Measurements from ENCODE around the gene CSF3R. TPM values are rescaled to one million over a fixed set of nuclear protein-coding genes. Genes with fewer than 3 reads are reported as not detected.
"Not testable (repeated sequence)": the region's sequence is repeated elsewhere in the genome, so short reads cannot be mapped to it uniquely, and the experiment has no call there.

The CSF3R gene
- total RNA-seq, 1 donor: not detected

DNA sequence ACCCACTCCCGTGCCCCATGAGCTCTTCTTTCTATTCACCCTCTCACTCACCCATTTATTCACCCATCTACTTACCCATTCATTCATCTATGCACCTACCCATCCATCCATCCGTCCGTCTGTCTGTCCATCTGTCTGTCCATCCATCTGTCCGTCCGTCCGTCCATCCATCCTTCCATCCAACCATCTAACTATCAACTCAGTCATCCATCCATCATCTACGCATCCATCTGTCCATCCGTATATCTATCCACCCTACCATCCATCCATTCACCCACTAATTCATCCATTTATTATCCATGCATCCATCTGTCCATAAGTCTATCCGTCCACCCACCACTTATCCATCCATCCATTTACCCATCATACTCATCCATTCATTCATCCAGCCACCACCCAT lies 10.8 kb upstream of the CSF3R start:
- no peak overlapping the region for H3K4me3 ChIP-seq (ENCODE audit: low read depth, low read length)
- TF ChIP-seq, protein P1, sequence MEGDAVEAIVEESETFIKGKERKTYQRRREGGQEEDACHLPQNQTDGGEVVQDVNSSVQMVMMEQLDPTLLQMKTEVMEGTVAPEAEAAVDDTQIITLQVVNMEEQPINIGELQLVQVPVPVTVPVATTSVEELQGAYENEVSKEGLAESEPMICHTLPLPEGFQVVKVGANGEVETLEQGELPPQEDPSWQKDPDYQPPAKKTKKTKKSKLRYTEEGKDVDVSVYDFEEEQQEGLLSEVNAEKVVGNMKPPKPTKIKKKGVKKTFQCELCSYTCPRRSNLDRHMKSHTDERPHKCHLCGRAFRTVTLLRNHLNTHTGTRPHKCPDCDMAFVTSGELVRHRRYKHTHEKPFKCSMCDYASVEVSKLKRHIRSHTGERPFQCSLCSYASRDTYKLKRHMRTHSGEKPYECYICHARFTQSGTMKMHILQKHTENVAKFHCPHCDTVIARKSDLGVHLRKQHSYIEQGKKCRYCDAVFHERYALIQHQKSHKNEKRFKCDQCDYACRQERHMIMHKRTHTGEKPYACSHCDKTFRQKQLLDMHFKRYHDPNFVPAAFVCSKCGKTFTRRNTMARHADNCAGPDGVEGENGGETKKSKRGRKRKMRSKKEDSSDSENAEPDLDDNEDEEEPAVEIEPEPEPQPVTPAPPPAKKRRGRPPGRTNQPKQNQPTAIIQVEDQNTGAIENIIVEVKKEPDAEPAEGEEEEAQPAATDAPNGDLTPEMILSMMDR (IDR thresholded peaks at IDR 0.05; ENCODE audit: insufficient read depth, low read length): no peak
- DNase-seq (ENCODE audit: low read depth): no peak

DNA sequence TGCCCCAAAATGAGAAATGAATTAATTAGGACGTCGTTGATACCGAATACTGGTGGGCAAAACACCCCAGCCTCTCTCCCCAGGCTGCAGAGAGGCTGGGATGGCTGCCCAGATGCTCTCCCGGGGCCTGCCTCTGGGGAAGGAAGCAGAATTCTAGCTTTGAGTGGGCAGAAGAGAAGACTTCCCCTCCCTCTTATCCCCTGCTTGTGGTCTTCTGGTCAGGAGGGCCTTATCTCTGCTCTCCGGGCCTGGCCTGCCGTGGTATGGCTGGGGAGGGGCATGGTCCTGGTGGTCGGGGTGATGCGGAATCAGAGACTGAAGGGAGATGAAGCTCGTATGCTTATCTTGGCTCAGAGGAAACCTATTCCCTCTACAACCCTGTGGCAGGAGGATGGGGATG lies 9.8 kb upstream of the CSF3R start:
- no peak overlapping the region for H3K4me3 ChIP-seq (ENCODE audit: low read depth, low read length)
- TF ChIP-seq, protein P1 (IDR thresholded peaks at IDR 0.05; ENCODE audit: insufficient read depth, low read length): no peak

DNA sequence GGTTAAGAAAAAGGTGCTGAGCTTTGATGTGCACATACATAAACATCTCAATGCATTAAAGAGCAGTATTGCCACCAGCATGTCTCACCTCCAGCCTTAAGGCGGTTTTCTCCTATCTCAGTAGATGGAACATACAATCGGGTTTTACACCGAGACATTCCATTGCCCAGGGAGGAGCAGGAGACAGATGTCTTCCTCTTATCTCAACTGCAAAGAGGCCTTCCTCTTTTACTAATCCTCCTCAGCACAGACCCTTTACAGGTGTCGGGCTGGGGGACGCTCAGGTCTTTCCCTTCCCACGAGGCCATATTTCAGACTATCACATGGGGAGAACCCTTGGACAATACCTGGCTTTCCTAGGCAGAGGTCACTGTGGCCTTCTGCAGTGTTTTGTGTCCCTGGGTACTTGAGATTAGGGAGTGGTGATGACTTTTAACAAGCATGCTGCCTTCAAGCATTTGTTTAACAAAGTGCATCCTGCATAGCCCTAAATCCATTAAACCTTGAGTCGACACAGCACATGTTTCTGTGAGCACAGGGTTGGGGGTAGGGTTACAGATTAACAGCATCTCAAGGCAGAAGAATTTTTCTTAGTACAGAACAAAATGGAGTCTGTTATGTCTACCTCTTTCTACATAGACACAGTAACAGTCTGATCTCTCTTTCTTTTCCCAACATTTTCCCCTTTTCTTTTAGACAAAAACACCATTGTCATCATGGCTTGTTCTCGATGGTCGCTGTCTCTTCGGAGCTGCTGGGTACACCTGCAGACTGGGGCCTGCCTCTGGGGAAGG lies 6.7 kb upstream of the CSF3R start:
- DNase-seq (ENCODE audit: low read depth); H3K4me3 ChIP-seq (ENCODE audit: low read depth, low read length): not testable (repeated sequence)

More for the DNA sequence above, 9.8 kb upstream of the CSF3R start:
- no peak for DNase-seq (ENCODE audit: low read depth)

DNA sequence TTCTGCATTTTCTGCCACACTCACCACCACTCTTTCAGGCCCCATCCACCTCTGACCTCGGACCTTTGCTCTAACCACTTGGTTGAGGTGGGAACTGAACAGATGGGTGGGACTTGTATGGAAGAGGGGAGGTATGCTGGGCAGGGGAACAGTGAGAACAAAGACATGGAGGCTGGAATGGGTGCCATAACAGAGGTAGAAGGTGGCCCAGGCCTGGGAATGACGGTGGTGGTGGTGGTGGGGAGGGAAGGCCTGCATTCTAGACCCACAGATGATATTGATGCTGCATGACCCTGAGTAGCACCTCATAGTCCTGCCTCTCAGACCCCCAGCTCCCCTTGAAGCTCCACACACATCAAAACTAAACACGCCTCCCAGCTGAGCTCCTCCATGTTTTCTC lies 5.2 kb upstream of the CSF3R start:
- DNase-seq (ENCODE audit: low read depth): no peak
- TF ChIP-seq, protein P1 (IDR thresholded peaks at IDR 0.05; ENCODE audit: insufficient read depth, low read length): no peak

DNA sequence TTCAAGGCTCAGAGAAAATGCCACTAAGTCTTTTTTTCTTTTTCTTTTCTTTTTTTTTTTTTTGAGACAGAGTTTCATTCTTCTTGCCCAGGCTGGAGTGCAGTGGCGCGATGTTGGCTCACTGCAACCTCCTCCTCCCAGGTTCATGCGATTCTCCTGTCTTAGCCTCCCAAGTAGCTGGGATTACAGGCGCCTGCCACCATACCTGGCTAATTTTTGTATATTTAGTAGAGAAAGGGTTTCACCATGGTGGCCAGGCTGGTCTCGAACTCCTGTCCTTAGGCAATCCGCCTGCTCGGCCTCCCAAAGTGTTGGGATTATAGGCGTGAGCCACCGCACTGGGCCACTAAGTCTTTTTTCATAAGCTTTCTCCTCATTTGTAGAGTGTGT lies 4.6 kb upstream of the CSF3R start:
- not testable (repeated sequence) for DNase-seq (ENCODE audit: low read depth); H3K4me3 ChIP-seq (ENCODE audit: low read depth, low read length)

More for the DNA sequence above, 5.2 kb upstream of the CSF3R start:
- H3K4me3 ChIP-seq (ENCODE audit: low read depth, low read length): no peak overlapping the region

DNA sequence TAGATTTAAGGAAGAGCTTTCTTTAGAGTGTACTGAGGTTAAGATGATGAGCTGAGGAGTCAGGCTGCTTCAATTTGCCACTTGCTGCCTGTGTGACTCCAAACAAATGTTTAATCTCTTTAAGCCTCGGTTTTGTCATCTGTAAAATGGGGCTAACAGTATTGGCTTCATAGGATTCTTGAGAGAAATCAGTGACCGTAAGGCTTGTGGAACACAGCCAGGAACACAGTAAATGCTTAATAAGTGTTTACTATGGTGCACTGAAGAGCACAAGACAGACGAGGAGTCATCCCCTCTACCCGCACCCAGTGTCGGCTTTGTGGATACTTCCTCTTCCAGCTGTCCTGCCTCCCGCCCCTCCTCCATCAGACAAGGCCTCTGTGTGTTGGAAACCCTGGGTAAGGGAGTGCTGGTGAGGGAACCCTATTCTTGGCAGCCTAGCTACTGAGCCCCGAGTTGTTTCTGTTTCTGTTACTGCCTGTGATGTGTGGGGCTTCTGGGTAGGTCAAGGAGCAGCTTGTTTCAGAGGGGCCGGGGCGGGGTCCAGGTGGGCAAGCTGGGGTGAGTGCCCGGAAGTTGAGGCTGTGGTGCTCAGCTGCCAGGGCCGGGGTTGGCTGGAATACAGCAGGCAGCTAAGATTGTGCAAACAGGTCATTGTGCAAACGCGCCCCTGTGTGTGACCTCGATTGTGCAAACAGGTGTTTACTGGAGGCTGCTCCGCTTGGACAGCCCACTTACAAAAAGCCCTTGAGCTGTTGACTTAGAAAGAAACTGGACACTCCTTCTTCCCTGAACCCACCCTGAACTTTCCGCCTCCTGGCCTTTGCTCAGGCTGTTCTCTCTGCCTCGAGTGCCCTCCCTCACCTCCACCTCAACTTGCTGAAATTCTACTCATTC lies 4.0 kb upstream of the CSF3R start:
- TF ChIP-seq, protein P1 (IDR thresholded peaks at IDR 0.05; ENCODE audit: insufficient read depth, low read length): no peak
- no peak for DNase-seq (ENCODE audit: low read depth)

DNA sequence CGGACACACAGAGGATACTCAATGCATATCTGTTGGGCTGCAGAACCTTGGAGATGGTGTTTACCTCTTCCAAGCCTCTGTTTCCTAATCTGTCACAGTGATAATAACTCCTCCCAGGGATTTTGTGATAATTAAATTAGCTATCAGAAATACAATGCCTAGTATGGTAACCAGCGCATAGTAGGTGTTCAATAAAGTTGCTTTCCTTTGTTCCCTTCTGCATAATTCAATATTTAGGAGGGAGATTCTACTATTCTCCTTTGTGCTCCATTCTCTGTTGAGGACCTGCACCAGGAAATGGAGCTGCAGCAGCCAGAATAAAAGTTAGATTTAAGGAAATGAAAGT lies 3.4 kb upstream of the CSF3R start:
- TF ChIP-seq, protein P1 (IDR thresholded peaks at IDR 0.05; ENCODE audit: insufficient read depth, low read length): no peak
- no peak overlapping the region for H3K4me3 ChIP-seq (ENCODE audit: low read depth, low read length)
- DNase-seq (ENCODE audit: low read depth): no peak

More for the DNA sequence above, 4.0 kb upstream of the CSF3R start:
- H3K4me3 ChIP-seq (ENCODE audit: low read depth, low read length): no peak overlapping the region

Measured in fibroblast of the aortic adventitia (primary cell).